K562 (cell line): Measurements from ENCODE around the gene NT5DC1. TPM values are rescaled to one million over a fixed set of nuclear protein-coding genes. Genes with fewer than 3 reads are reported as not detected.

Source experiments
- ATAC-seq: fragments of 200-7000 bp; cut with Tn5 transposase; 3 replicates; pipeline ENCODE4 v1.9.1; 2020; ENCODE audit warnings: moderate library complexity
- BruUV-seq: library from RNA; stranded (reverse); fragments of 400-500 nt; replicated peaks from 2 replicates; lab custom pipeline; 2021; lab: Mats Ljungman, UMichigan
- CTCF ChIA-PET: fragments of 300-600 bp; formaldehyde crosslinking; extraction: SDS; loops from one replicate; lab custom pipeline; 2021; ENCODE audit warnings: low intra/inter-chr PET ratio; lab: Yijun Ruan, JAX
- POLR2A ChIA-PET: fragments of 300-600, 350-650 bp; sonication (Branson Sonifier 250); formaldehyde crosslinking; extraction: SDS; loops from one replicate; lab custom pipeline; 2021; ENCODE audit warnings: antibody characterized with exemption, inconsistent platforms; lab: Yijun Ruan, JAX
- DNase-seq, 4 experiments: peaks; one replicate each; pipeline versions ENCODE4 v3.0.0 to v3.0.0-alpha.2; 2011 to 2018; ENCODE audit warnings: low spot score in 3 of 4, mixed read lengths in 3 of 4; ENCODE audit errors: extremely low read depth in 1 of 4
- FAIRE-seq: peaks from 2 replicates; lab custom pipeline; 2011; peaks lifted over from hg19 to GRCh38; lab: Jason Lieb, UNC
- H2AFZ ChIP-seq: 2 replicates; pipeline ENCODE4 v1.6.0; 2011; ENCODE audit warnings: low read depth, low read length, control low read depth, inconsistent platforms
- H3K27ac ChIP-seq: fragments of 200-600 bp; 3 replicates; pipeline ENCODE4 v1.8.0; 2011; ENCODE audit warnings: low read depth, mild to moderate bottlenecking, control low read depth, inconsistent platforms, low read length, moderate library complexity, mixed read lengths; ENCODE audit errors: extremely low read depth
- H3K27me3 ChIP-seq, 2 experiments: fragments of 300-600 bp in 1 of 2; 2 replicates in 1 of 2; 3 replicates in 1 of 2; pipeline versions ENCODE4 v1.6.0 to v1.8.0; 2011; ENCODE audit warnings: inconsistent platforms in 2 of 2, low read length in 2 of 2, mild to moderate bottlenecking in 1 of 2, mixed read lengths in 1 of 2, moderate library complexity in 1 of 2; ENCODE audit not compliant: control insufficient read depth in 2 of 2, insufficient read depth in 2 of 2
- H3K36me3 ChIP-seq: fragments of 300-600 bp; 3 replicates; pipeline ENCODE4 v1.8.0; 2011; ENCODE audit warnings: mild to moderate bottlenecking, low read length, inconsistent platforms; ENCODE audit not compliant: control insufficient read depth, insufficient read depth
- H3K4me1 ChIP-seq, 2 experiments: fragments of 200-600 bp in 1 of 2; replicated peaks in 1 of 2; 2 replicates in 1 of 2; 3 replicates in 1 of 2; pipeline versions ENCODE4 v1.5.1 to v1.8.0; 2011; ENCODE audit warnings: inconsistent platforms in 2 of 2, low read length in 2 of 2, mild to moderate bottlenecking in 1 of 2, mixed read lengths in 1 of 2, moderate library complexity in 1 of 2; ENCODE audit not compliant: control insufficient read depth in 2 of 2, insufficient read depth in 2 of 2
- H3K4me2 ChIP-seq: 2 replicates; pipeline ENCODE4 v1.6.1; 2011; ENCODE audit warnings: low read length, control low read depth, inconsistent platforms, mixed read lengths; ENCODE audit not compliant: insufficient read depth
- H3K4me3 ChIP-seq: fragments of 200-600 bp; sonication (generic), shearing (Covaris generic); 2 replicates; pipeline ENCODE4 v1.5.1; 2016; ENCODE audit warnings: control low read depth, inconsistent platforms
- H3K79me2 ChIP-seq: fragments of 200-600 bp; 3 replicates; pipeline ENCODE4 v1.8.0; 2011; ENCODE audit warnings: low read length, inconsistent platforms; ENCODE audit not compliant: control insufficient read depth, insufficient read depth
- H3K9ac ChIP-seq, 2 experiments: 2 replicates each; pipeline versions ENCODE4 v1.6.0 to v1.6.1; 2011; ENCODE audit warnings: low read depth in 2 of 2, low read length in 2 of 2, control low read depth in 1 of 2, inconsistent platforms in 1 of 2, mild to moderate bottlenecking in 1 of 2, mixed read lengths in 1 of 2; ENCODE audit not compliant: insufficient read depth in 1 of 2
- H3K9me1 ChIP-seq: one replicate; pipeline ENCODE4 v1.6.0; 2011; ENCODE audit warnings: inconsistent platforms, mild to moderate bottlenecking, low read length, moderate library complexity; ENCODE audit not compliant: control insufficient read depth, insufficient read depth
- H3K9me3 ChIP-seq: replicated peaks from 2 replicates; pipeline ENCODE4 v1.5.1; 2011; ENCODE audit warnings: low read depth, low read length, inconsistent platforms; ENCODE audit not compliant: control insufficient read depth, insufficient read depth
- H4K20me1 ChIP-seq: replicated peaks from 2 replicates; pipeline ENCODE4 v1.6.1; 2011; ENCODE audit warnings: low read length, inconsistent platforms, mixed read lengths; ENCODE audit not compliant: control insufficient read depth, insufficient read depth
- C11orf30 ChIP-seq: fragments of 450-650 bp; IDR thresholded peaks from 2 replicates; pipeline ENCODE4 v1.6.1; 2016; ENCODE audit warnings: low read depth, mild to moderate bottlenecking
- COPS2 ChIP-seq: fragments of 450-650 bp; conservative IDR thresholded peaks from 2 replicates; pipeline ENCODE4 v1.6.1; 2016; ENCODE audit warnings: mild to moderate bottlenecking, moderate library complexity
- E2F3 ChIP-seq: fragments of 250-450 bp; sonication (Bioruptor Pico); IDR thresholded peaks from 2 replicates; pipeline ENCODE4 v1.4.0; 2020; ENCODE audit warnings: mild to moderate bottlenecking
- ETS2 ChIP-seq: IDR thresholded peaks from 2 replicates; pipeline ENCODE4 v1.6.1; 2016; ENCODE audit warnings: borderline replicate concordance, missing genetic modification characterization, mild to moderate bottlenecking, moderate library complexity, missing compliant biosample characterization; ENCODE audit not compliant: poor library complexity, severe bottlenecking
- HDAC8 ChIP-seq: fragments of 450-650 bp; IDR thresholded peaks from 2 replicates; pipeline ENCODE4 v1.6.1; 2016; ENCODE audit warnings: mild to moderate bottlenecking, missing genetic modification characterization, moderate library complexity, missing compliant biosample characterization
- MAFK ChIP-seq: IDR thresholded peaks from 2 replicates; pipeline ENCODE4 v1.6.1; 2011; ENCODE audit warnings: low read length, improper control_type of control experiment
- MTA3 ChIP-seq: fragments of 450-650 bp; formaldehyde crosslinking; IDR thresholded peaks from 2 replicates; pipeline ENCODE4 v1.6.1; 2017; ENCODE audit warnings: mild to moderate bottlenecking, borderline replicate concordance
- NFATC3 ChIP-seq: fragments of 450-650 bp; IDR thresholded peaks from 2 replicates; pipeline ENCODE4 v1.6.1; 2017; ENCODE audit warnings: mild to moderate bottlenecking
- NFE2 ChIP-seq: IDR thresholded peaks from 2 replicates; pipeline ENCODE4 v1.6.1; 2014; ENCODE audit warnings: antibody characterized with exemption, low read depth
- PPARD ChIP-seq: fragments of 250-450 bp; sonication (Bioruptor Pico); IDR thresholded peaks from 2 replicates; pipeline ENCODE4 v1.8.0; 2022; ENCODE audit warnings: inconsistent platforms, mild to moderate bottlenecking, moderate library complexity
- SAFB2 ChIP-seq: fragments of 200-400 bp; formaldehyde crosslinking; IDR thresholded peaks from 2 replicates; pipeline ENCODE4 v1.6.1; 2018; ENCODE audit warnings: borderline replicate concordance, low read length, low read depth, moderate library complexity; ENCODE audit not compliant: severe bottlenecking
- SMARCA5 ChIP-seq: fragments of 450-650 bp; IDR thresholded peaks from 2 replicates; pipeline ENCODE4 v1.6.1; 2016
- SPI1 ChIP-seq: IDR thresholded peaks from 2 replicates; pipeline ENCODE4 v1.6.1; 2011; ENCODE audit warnings: low read depth, low read length, control low read depth, borderline replicate concordance
- SRSF1 ChIP-seq: fragments of 200-400 bp; formaldehyde crosslinking; IDR thresholded peaks from 2 replicates; pipeline ENCODE4 v1.6.1; 2017; ENCODE audit warnings: mild to moderate bottlenecking, low read depth, low read length, moderate library complexity
- THRA ChIP-seq: fragments of 450-650 bp; IDR thresholded peaks from 2 replicates; pipeline ENCODE4 v1.6.1; 2017; ENCODE audit warnings: mild to moderate bottlenecking, moderate library complexity
- ZHX1 ChIP-seq: fragments of 150-350 bp; conservative IDR thresholded peaks from 2 replicates; pipeline ENCODE4 v1.6.1; 2014; ENCODE audit warnings: low read length
- ZNF263 ChIP-seq: sonication (generic); formaldehyde crosslinking; IDR thresholded peaks from 2 replicates; pipeline ENCODE4 v1.8.0; 2022; ENCODE audit warnings: mild to moderate bottlenecking, missing genetic modification reagents, borderline replicate concordance
- ZNF316 ChIP-seq: fragments of 450-650 bp; IDR thresholded peaks from 2 replicates; pipeline ENCODE4 v1.6.1; 2016
- ZNF444 ChIP-seq: fragments of 250-450 bp; sonication (Bioruptor Pico); IDR thresholded peaks from 2 replicates; pipeline ENCODE4 v1.4.0; 2020; ENCODE audit warnings: mild to moderate bottlenecking, moderate library complexity
- ZNF764 ChIP-seq: fragments of 250-450 bp; sonication (Bioruptor Pico); IDR thresholded peaks from 2 replicates; pipeline ENCODE4 v1.4.0; 2020; ENCODE audit warnings: low read depth, mild to moderate bottlenecking, moderate library complexity
- WGBS: fragments of 100-300 bp; shearing (Covaris generic); methylation state at CpG from one replicate; pipeline ENCODE4 v1.1.6; 2016; ENCODE audit warnings: low coverage, mixed read lengths; ENCODE audit not compliant: insufficient coverage; ENCODE audit errors: missing lambda C conversion rate; 5-methylcytosine and 5-hydroxymethylcytosine counted together
- in situ Hi-C: fragments of 300-500 bp; cut with MboI; formaldehyde crosslinking; loops from 4 replicates; pipeline ENCODE4 v1.15.0; 2018; ENCODE audit warnings: inconsistent platforms, mixed read lengths
- intact Hi-C: fragments of 100-400 bp; cut with micrococcal nuclease; formaldehyde crosslinking; loops from 2 replicates; pipeline ENCODE4 v1.14.2; 2022
- polyA plus RNA-seq, 8 experiments: library from polyadenylated mRNA; depleted of rRNA in 4 of 8; stranded (reverse) in 5 of 8; unstranded in 3 of 8; fragments of >200 nt; fragmentation: Nextera tagmentation in 2 of 8; fragmentation: Illumina TruSeq in 1 of 8; extraction: Ambion mirVana in 2 of 8; extraction: Trizol in 1 of 8; gene quantifications; 2 replicates each; pipeline versions ENCODE4 v1.2.1 to v1.2.3, GENCODE V29; 2011 to 2014; ENCODE audit warnings: inconsistent platforms in 1 of 8, missing spikeins in 1 of 8
- total RNA-seq, 7 experiments: library from RNA; depleted of rRNA in 6 of 7; stranded (reverse); fragments of >200 nt in 6 of 7; fragmentation: Illumina TruSeq in 2 of 7; extraction: Trizol in 2 of 7; gene quantifications; 2 replicates each; pipeline versions ENCODE4 v1.2.1 to v1.2.3, GENCODE V29; 2011 to 2021; ENCODE audit warnings: low replicate concordance in 1 of 7

NT5DC1 gene
- total and polyA plus RNA-seq, 9 of the 15 experiments (the other 6 are each of a cell fraction or from before 2014, with no cell fraction given): 4.9 to 28.5 (median 16.3) TPM

- no TSS peak for BruUV-seq
- intact Hi-C loops: loop anchor here (5.0 kb wide), 1 partner anchor 37 kb away; the partner anchor contains the start of gene FRK
- Histone ChIP-seq H3K4me2 (no peak overlapping the region), H3K4me1 (peaks cover 4 to 7% of the 10 kb centered on the region in 2 experiments; a peak in 3 of 5 replicates), H3K27ac (no peak overlapping the region), H3K79me2 (peaks cover 11% of the 10 kb centered on the region), H3K27me3 (no peaks in the 10 kb centered on the region), H4K20me1 (no peaks in the 10 kb centered on the region), H3K9ac (no peak overlapping the region), H3K9me3 (peaks cover 9% of the 10 kb centered on the region), H3K9me1 (no peaks in the 10 kb centered on the region), H2AFZ (no peak overlapping the region), H3K36me3 (no peaks in the 10 kb centered on the region), H3K4me3 (no peak overlapping the region)
- ATAC-seq: no peak
- ChIA-PET POLR2A (interaction anchor here (0.6 kb wide), 1 partner anchor 91 kb away, joined by 3 read pairs; no protein-coding TSS in a partner anchor), CTCF (no interaction called here)
- WGBS: 17% methylated on average over 1 of the region's 1 CpG
- no peak for FAIRE-seq
- DNase-seq: no peak
- in situ Hi-C loops: no loop called here
- no peak for TF ChIP-seq NFATC3
- peak; percentile 75 for TF ChIP-seq MAFK
- no peak for TF ChIP-seq SRSF1
- TF ChIP-seq SMARCA5: no peak
- peak; percentile 84 for TF ChIP-seq C11orf30
- no peak for TF ChIP-seq SPI1
- no peak for TF ChIP-seq E2F3 (CRISPR knock-in tag)
- no peak for TF ChIP-seq MTA3
- no peak for TF ChIP-seq ZNF764 (CRISPR knock-in tag)
- no peak for TF ChIP-seq NFE2
- no peak for TF ChIP-seq ZNF263 (CRISPR knock-in tag)
- TF ChIP-seq SAFB2: no peak
- TF ChIP-seq HDAC8 (tag): no peak
- no peak for TF ChIP-seq ZHX1
- TF ChIP-seq ZNF444 (CRISPR knock-in tag): no peak
- TF ChIP-seq ETS2 (tag): no peak
- no peak for TF ChIP-seq PPARD (CRISPR knock-in tag)
- no peak for TF ChIP-seq THRA
- peak; percentile 91 for TF ChIP-seq ZNF316
- no peak for TF ChIP-seq COPS2
Measured at GRCh38 chr6:116099036-116099435, 1.6 kb upstream of the NT5DC1 start.
